ENCODE results near the gene SMAD1.

SMAD1 gene

DNA sequence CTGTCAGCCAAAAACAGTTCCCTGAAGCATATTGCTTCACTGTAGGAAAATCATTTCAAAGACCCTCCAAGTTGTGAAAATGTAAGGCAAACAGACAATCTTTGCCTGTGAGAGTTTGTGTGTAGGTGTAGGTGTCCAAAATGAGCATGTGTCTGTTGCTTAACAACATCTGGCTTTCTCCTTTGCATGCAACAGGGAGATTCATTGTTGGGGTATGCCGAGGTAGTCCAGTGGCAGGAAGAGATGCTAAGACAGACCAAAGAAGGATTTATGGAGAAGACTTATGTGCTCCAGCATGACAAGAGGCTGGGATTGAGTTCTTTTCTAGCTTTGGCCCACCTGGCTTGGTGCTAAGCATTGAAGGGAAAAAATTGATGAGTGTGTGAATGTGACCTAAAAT lies 29.8 kb upstream of the SMAD1 start:
- no peak for ATAC-seq
- TF ChIP-seq ZNF565 (CRISPR knock-in tag; conservative IDR thresholded peaks at IDR 0.05; ENCODE audit: low read depth) (no peak), ZNF8 (CRISPR knock-in tag; IDR thresholded peaks at IDR 0.05) (no peak), ESRRG (CRISPR knock-in tag; IDR thresholded peaks at IDR 0.05) (no peak), BACH2 (CRISPR knock-in tag; IDR thresholded peaks at IDR 0.05; ENCODE audit: borderline replicate concordance) (no peak), RARB (CRISPR knock-in tag; IDR thresholded peaks at IDR 0.05) (no peak), TOX (CRISPR knock-in tag; IDR thresholded peaks at IDR 0.05; ENCODE audit: borderline replicate concordance) (no peak), ZNF70 (CRISPR knock-in tag; IDR thresholded peaks at IDR 0.05) (no peak), ZFP30 (CRISPR knock-in tag; IDR thresholded peaks at IDR 0.05) (no peak), SNAI2 (CRISPR knock-in tag; IDR thresholded peaks at IDR 0.05) (no peak), TCF4 (CRISPR knock-in tag; IDR thresholded peaks at IDR 0.05; ENCODE audit: borderline replicate concordance) (no peak), GLIS3 (CRISPR knock-in tag; IDR thresholded peaks at IDR 0.05) (no peak), ISL1 (CRISPR knock-in tag; IDR thresholded peaks at IDR 0.05) (no peak)
- TF ChIP-seq, protein P1, sequence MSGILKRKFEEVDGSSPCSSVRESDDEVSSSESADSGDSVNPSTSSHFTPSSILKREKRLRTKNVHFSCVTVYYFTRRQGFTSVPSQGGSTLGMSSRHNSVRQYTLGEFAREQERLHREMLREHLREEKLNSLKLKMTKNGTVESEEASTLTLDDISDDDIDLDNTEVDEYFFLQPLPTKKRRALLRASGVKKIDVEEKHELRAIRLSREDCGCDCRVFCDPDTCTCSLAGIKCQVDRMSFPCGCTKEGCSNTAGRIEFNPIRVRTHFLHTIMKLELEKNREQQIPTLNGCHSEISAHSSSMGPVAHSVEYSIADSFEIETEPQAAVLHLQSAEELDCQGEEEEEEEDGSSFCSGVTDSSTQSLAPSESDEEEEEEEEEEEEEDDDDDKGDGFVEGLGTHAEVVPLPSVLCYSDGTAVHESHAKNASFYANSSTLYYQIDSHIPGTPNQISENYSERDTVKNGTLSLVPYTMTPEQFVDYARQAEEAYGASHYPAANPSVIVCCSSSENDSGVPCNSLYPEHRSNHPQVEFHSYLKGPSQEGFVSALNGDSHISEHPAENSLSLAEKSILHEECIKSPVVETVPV (CRISPR knock-in tag; IDR thresholded peaks at IDR 0.05) = no peak
- TF ChIP-seq, protein P2, sequence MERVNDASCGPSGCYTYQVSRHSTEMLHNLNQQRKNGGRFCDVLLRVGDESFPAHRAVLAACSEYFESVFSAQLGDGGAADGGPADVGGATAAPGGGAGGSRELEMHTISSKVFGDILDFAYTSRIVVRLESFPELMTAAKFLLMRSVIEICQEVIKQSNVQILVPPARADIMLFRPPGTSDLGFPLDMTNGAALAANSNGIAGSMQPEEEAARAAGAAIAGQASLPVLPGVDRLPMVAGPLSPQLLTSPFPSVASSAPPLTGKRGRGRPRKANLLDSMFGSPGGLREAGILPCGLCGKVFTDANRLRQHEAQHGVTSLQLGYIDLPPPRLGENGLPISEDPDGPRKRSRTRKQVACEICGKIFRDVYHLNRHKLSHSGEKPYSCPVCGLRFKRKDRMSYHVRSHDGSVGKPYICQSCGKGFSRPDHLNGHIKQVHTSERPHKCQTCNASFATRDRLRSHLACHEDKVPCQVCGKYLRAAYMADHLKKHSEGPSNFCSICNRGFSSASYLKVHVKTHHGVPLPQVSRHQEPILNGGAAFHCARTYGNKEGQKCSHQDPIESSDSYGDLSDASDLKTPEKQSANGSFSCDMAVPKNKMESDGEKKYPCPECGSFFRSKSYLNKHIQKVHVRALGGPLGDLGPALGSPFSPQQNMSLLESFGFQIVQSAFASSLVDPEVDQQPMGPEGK (CRISPR knock-in tag; IDR thresholded peaks at IDR 0.05; ENCODE audit: borderline replicate concordance) = no peak

GRCh38 chr4:145452447-145453162 lies 29.0 kb upstream of the SMAD1 start:
- TF ChIP-seq ARNTL (CRISPR knock-in tag; IDR thresholded peaks at IDR 0.05; ENCODE audit: borderline replicate concordance, low read depth) (no peak), OSR1 (CRISPR knock-in tag; IDR thresholded peaks at IDR 0.05) (no peak), CSDC2 (CRISPR knock-in tag; IDR thresholded peaks at IDR 0.05) (no peak), TOX (CRISPR knock-in tag; IDR thresholded peaks at IDR 0.05; ENCODE audit: borderline replicate concordance) (no peak), ZNF565 (CRISPR knock-in tag; conservative IDR thresholded peaks at IDR 0.05; ENCODE audit: low read depth) (no peak), RARB (CRISPR knock-in tag; IDR thresholded peaks at IDR 0.05) (no peak), ISL1 (CRISPR knock-in tag; IDR thresholded peaks at IDR 0.05) (no peak), BACH2 (CRISPR knock-in tag; IDR thresholded peaks at IDR 0.05; ENCODE audit: borderline replicate concordance) (no peak), SNAI2 (CRISPR knock-in tag; IDR thresholded peaks at IDR 0.05) (no peak), PPARA (CRISPR knock-in tag; IDR thresholded peaks at IDR 0.05; ENCODE audit: borderline replicate concordance) (no peak), ESRRG (CRISPR knock-in tag; IDR thresholded peaks at IDR 0.05) (no peak), GLIS3 (CRISPR knock-in tag; IDR thresholded peaks at IDR 0.05) (no peak)
- TF ChIP-seq, protein P3, sequence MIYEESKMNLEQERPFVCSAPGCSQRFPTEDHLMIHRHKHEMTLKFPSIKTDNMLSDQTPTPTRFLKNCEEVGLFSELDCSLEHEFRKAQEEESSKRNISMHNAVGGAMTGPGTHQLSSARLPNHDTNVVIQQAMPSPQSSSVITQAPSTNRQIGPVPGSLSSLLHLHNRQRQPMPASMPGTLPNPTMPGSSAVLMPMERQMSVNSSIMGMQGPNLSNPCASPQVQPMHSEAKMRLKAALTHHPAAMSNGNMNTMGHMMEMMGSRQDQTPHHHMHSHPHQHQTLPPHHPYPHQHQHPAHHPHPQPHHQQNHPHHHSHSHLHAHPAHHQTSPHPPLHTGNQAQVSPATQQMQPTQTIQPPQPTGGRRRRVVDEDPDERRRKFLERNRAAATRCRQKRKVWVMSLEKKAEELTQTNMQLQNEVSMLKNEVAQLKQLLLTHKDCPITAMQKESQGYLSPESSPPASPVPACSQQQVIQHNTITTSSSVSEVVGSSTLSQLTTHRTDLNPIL (CRISPR knock-in tag; IDR thresholded peaks at IDR 0.05; ENCODE audit: low read depth) = no peak
- TF ChIP-seq, protein P2 (CRISPR knock-in tag; IDR thresholded peaks at IDR 0.05; ENCODE audit: borderline replicate concordance) = no peak
- TF ChIP-seq, protein P4, sequence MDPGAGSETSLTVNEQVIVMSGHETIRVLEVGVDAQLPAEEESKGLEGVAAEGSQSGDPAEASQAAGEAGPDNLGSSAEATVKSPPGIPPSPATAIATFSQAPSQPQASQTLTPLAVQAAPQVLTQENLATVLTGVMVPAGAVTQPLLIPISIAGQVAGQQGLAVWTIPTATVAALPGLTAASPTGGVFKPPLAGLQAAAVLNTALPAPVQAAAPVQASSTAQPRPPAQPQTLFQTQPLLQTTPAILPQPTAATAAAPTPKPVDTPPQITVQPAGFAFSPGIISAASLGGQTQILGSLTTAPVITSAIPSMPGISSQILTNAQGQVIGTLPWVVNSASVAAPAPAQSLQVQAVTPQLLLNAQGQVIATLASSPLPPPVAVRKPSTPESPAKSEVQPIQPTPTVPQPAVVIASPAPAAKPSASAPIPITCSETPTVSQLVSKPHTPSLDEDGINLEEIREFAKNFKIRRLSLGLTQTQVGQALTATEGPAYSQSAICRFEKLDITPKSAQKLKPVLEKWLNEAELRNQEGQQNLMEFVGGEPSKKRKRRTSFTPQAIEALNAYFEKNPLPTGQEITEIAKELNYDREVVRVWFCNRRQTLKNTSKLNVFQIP (CRISPR knock-in tag; IDR thresholded peaks at IDR 0.05; ENCODE audit: borderline replicate concordance, low read depth) = no peak
- 0 out of 3 replicates have a peak, but pooled peaks have one; percentile 19 for ATAC-seq

- peak; percentile 54; the same call in 1 of the 3 replicates for ATAC-seq
- no peak for TF ChIP-seq ISL1 (CRISPR knock-in tag; IDR thresholded peaks at IDR 0.05)
- TF ChIP-seq, protein P4 (CRISPR knock-in tag; IDR thresholded peaks at IDR 0.05; ENCODE audit: borderline replicate concordance, low read depth) = no peak
- TF ChIP-seq, protein P2 (CRISPR knock-in tag; IDR thresholded peaks at IDR 0.05; ENCODE audit: borderline replicate concordance) = no peak
- TF ChIP-seq, protein P1 (CRISPR knock-in tag; IDR thresholded peaks at IDR 0.05) = no peak
- no peak for TF ChIP-seq GLIS3 (CRISPR knock-in tag; IDR thresholded peaks at IDR 0.05)
- no peak for TF ChIP-seq CSDC2 (CRISPR knock-in tag; IDR thresholded peaks at IDR 0.05)
- TF ChIP-seq ZNF565 (CRISPR knock-in tag; conservative IDR thresholded peaks at IDR 0.05; ENCODE audit: low read depth) = no peak
- TF ChIP-seq ZFP30 (CRISPR knock-in tag; IDR thresholded peaks at IDR 0.05) = no peak
- TF ChIP-seq BACH2 (CRISPR knock-in tag; IDR thresholded peaks at IDR 0.05; ENCODE audit: borderline replicate concordance) = no peak
- no peak for TF ChIP-seq TCF4 (CRISPR knock-in tag; IDR thresholded peaks at IDR 0.05; ENCODE audit: borderline replicate concordance)
- TF ChIP-seq ARNTL (CRISPR knock-in tag; IDR thresholded peaks at IDR 0.05; ENCODE audit: borderline replicate concordance, low read depth) = no peak
- TF ChIP-seq TOX (CRISPR knock-in tag; IDR thresholded peaks at IDR 0.05; ENCODE audit: borderline replicate concordance) = no peak
Observed at GRCh38 chr4:145453163-145453520, 28.5 kb upstream of the SMAD1 start.
